Measurements from ENCODE around the gene ARRDC3.

The ARRDC3 gene

DNA sequence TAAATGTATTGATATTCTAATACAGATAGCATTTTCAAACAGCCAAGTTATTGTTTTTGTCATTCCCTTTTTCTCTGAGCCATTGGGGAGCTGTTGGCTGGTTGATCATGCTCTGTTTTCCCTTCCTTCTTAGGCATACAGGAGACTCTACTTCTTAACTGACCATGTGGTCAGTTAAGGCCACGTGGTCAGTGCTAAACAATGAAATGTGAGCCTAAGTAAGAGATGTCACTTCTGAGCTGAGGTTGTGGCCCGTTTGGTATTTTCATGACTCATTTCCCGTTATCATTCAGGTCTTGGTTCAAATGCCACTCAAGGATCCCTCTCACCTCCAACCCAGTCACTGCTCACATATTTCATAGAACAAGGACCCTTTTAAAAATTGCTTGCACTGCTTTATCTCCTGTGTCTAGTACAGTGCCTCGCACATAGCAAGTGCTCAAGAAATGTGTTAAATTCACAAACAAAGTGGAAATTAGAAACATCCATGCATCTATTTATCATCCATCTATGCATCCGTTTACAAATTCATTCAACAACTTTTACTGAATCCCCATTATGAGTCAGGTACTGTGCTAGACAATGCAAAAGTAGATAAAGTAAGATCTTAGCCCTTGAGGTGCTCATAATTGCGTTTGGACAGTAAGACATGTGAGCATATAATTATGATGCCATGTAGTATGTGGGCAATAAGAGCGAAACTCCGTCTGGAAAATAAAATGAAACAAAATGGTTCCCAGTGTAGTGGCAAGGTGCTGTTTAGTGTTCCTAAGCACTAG is 50.7 kb downstream of the ARRDC3 start:
- H3K4me3 ChIP-seq (ENCODE audit: low read depth, low read length, poor library complexity, severe bottlenecking), result no peak overlapping the region
- no peaks in the 10 kb centered on the region for H3K9me2 ChIP-seq (ENCODE audit: low read depth, low read length)
- no peaks in the 10 kb centered on the region for H4K20me1 ChIP-seq (ENCODE audit: insufficient read depth, low read length)
- H3K79me2 ChIP-seq (ENCODE audit: insufficient read depth, low read length), result no peaks in the 10 kb centered on the region
- no peaks in the 10 kb centered on the region for H3K9me3 ChIP-seq (ENCODE audit: low read length)
- H3K9ac ChIP-seq (ENCODE audit: low read length), result no peak overlapping the region
- H3K27me3 ChIP-seq (ENCODE audit: insufficient read depth, low read length), result no peaks in the 10 kb centered on the region
- no peak overlapping the region for H3K4me2 ChIP-seq (ENCODE audit: low read length)
- H3F3A ChIP-seq (ENCODE audit: insufficient read depth, low read length), result no peaks in the 10 kb centered on the region
- no peaks in the 10 kb centered on the region for H3K36me3 ChIP-seq (ENCODE audit: insufficient read depth, low read length)
- no peak overlapping the region for H3K27ac ChIP-seq (ENCODE audit: low read depth, low read length, poor library complexity, severe bottlenecking)
- H3K4me1 ChIP-seq (ENCODE audit: insufficient read depth, low read length, severe bottlenecking), result no peaks in the 10 kb centered on the region
- TF ChIP-seq, protein P1, sequence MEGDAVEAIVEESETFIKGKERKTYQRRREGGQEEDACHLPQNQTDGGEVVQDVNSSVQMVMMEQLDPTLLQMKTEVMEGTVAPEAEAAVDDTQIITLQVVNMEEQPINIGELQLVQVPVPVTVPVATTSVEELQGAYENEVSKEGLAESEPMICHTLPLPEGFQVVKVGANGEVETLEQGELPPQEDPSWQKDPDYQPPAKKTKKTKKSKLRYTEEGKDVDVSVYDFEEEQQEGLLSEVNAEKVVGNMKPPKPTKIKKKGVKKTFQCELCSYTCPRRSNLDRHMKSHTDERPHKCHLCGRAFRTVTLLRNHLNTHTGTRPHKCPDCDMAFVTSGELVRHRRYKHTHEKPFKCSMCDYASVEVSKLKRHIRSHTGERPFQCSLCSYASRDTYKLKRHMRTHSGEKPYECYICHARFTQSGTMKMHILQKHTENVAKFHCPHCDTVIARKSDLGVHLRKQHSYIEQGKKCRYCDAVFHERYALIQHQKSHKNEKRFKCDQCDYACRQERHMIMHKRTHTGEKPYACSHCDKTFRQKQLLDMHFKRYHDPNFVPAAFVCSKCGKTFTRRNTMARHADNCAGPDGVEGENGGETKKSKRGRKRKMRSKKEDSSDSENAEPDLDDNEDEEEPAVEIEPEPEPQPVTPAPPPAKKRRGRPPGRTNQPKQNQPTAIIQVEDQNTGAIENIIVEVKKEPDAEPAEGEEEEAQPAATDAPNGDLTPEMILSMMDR (IDR thresholded peaks at IDR 0.05; ENCODE audit: low read length), result no peak
- no peak for TF ChIP-seq EZH2 (IDR thresholded peaks at IDR 0.05; ENCODE audit: borderline replicate concordance, low read length)
- H2AFZ ChIP-seq (ENCODE audit: low read length), result no peak overlapping the region

DNA sequence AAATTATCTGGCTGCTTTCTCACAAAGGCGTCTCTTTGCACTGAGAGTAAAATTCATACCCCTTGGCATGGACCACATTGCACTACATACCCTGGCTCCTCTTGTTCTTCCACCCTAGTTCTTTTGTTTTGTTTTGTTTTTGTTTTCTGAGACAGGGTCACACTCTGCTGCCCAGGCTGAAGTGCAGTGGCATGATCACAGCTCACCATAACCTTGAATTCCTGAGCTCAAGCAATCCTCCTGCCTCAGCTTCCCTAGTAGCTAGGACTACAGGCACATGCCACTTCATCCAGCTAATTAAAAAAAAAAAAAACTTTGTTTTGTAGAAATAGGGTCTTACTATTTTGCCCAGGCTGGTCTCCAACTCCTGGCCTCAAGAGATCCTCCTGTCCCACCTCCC is 51.4 kb downstream of the ARRDC3 start:
- Histone ChIP-seq H2AFZ (ENCODE audit: low read length) (no peak overlapping the region), H3K36me3 (ENCODE audit: insufficient read depth, low read length) (no peaks in the 10 kb centered on the region), H3K4me1 (ENCODE audit: insufficient read depth, low read length, severe bottlenecking) (no peaks in the 10 kb centered on the region), H3K27ac (ENCODE audit: low read depth, low read length, poor library complexity, severe bottlenecking) (no peak overlapping the region), H3K9me3 (ENCODE audit: low read length) (no peaks in the 10 kb centered on the region), H3K79me2 (ENCODE audit: insufficient read depth, low read length) (no peaks in the 10 kb centered on the region), H3K9ac (ENCODE audit: low read length) (no peak overlapping the region), H3K27me3 (ENCODE audit: insufficient read depth, low read length) (no peaks in the 10 kb centered on the region), H3K4me2 (ENCODE audit: low read length) (no peak overlapping the region), H4K20me1 (ENCODE audit: insufficient read depth, low read length) (no peaks in the 10 kb centered on the region), H3K4me3 (ENCODE audit: low read depth, low read length, poor library complexity, severe bottlenecking) (no peak overlapping the region), H3F3A (ENCODE audit: insufficient read depth, low read length) (no peaks in the 10 kb centered on the region), H3K9me2 (ENCODE audit: low read depth, low read length) (no peaks in the 10 kb centered on the region)
- no peak for TF ChIP-seq EZH2 (IDR thresholded peaks at IDR 0.05; ENCODE audit: borderline replicate concordance, low read length)
- TF ChIP-seq, protein P1 (IDR thresholded peaks at IDR 0.05; ENCODE audit: low read length), result no peak

DNA sequence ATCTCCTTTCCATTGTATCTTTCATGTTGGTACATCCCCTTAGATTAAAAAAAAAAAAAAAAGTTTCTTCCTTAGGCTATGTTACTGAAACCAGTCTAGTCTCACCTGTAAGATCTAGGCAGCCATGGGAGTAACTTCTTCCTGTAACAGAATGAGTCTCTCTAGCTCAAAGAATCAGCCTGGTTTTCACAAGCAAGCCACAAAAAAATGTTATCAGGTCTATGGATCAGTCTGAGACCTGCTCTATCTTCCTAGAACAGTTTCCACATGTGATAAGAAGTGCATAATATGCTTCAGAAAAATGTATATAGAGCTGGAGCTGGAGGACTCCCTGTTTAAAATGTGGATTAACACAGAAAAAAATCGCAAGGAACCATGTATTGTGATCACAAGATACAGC is 53.8 kb downstream of the ARRDC3 start:
- no peaks in the 10 kb centered on the region for H3F3A ChIP-seq (ENCODE audit: insufficient read depth, low read length)
- no peak for TF ChIP-seq EZH2 (IDR thresholded peaks at IDR 0.05; ENCODE audit: borderline replicate concordance, low read length)
- TF ChIP-seq, protein P1 (IDR thresholded peaks at IDR 0.05; ENCODE audit: low read length), result no peak
- H3K9ac ChIP-seq (ENCODE audit: low read length), result no peak overlapping the region
- H2AFZ ChIP-seq (ENCODE audit: low read length), result no peak overlapping the region
- H3K4me3 ChIP-seq (ENCODE audit: low read depth, low read length, poor library complexity, severe bottlenecking), result no peak overlapping the region
- no peaks in the 10 kb centered on the region for H4K20me1 ChIP-seq (ENCODE audit: insufficient read depth, low read length)
- no peak overlapping the region for H3K27ac ChIP-seq (ENCODE audit: low read depth, low read length, poor library complexity, severe bottlenecking)
- H3K4me2 ChIP-seq (ENCODE audit: low read length), result no peak overlapping the region
- H3K27me3 ChIP-seq (ENCODE audit: insufficient read depth, low read length), result no peaks in the 10 kb centered on the region
- no peaks in the 10 kb centered on the region for H3K4me1 ChIP-seq (ENCODE audit: insufficient read depth, low read length, severe bottlenecking)
- H3K9me2 ChIP-seq (ENCODE audit: low read depth, low read length), result no peaks in the 10 kb centered on the region
- no peaks in the 10 kb centered on the region for H3K36me3 ChIP-seq (ENCODE audit: insufficient read depth, low read length)
- H3K79me2 ChIP-seq (ENCODE audit: insufficient read depth, low read length), result no peaks in the 10 kb centered on the region
- H3K9me3 ChIP-seq (ENCODE audit: low read length), result no peaks in the 10 kb centered on the region
